HCT116 (cell line): ENCODE data around the gene DMAC1. TPM values are rescaled to one million over a fixed set of nuclear protein-coding genes. Genes with fewer than 3 reads are reported as not detected.

Experiments
- ATAC-seq: fragments of 200-7000 bp; cut with Tn5 transposase; 2 replicates; pipeline ENCODE4 v1.9.1; 2020; ENCODE audit warnings: mild to moderate bottlenecking, moderate library complexity
- BruUV-seq: library from RNA; stranded (reverse); fragments of 400-500 nt; replicated peaks from 2 replicates; lab custom pipeline; 2021; lab: Mats Ljungman, UMichigan
- CTCF ChIA-PET: fragments of 300-600 bp; sonication (Branson Sonifier 250); formaldehyde crosslinking; loops from one replicate; lab custom pipeline; 2021; ENCODE audit warnings: antibody characterized with exemption; lab: Charles Lee
- POLR2A ChIA-PET: fragments of 300-600, 350-600 bp; sonication (Branson Sonifier 250); formaldehyde crosslinking; loops from one replicate; lab custom pipeline; 2021; ENCODE audit warnings: antibody characterized with exemption; lab: Charles Lee
- RAD21 ChIA-PET, 2 experiments: fragments of 300-600 bp; sonication (Branson Sonifier 250); formaldehyde crosslinking; loops; one replicate each; lab custom pipeline; 2023; ENCODE audit warnings: low total read pairs in 2 of 2; ENCODE audit not compliant: uncharacterized antibody in 2 of 2, unreplicated experiment in 2 of 2, low non-redundant PET in 1 of 2; lab: Charles Lee
- DNase-seq: peaks from one replicate; pipeline ENCODE4 v3.0.0-alpha.2; 2010; ENCODE audit warnings: low read depth, low spot score
- H2AFZ ChIP-seq: fragments of 200-600 bp; shearing (Covaris generic), sonication (generic); 2 replicates; pipeline ENCODE4 v1.6.1; 2017; ENCODE audit warnings: low read depth, mixed run types, mixed read lengths, antibody characterized with exemption, low read length; ENCODE audit not compliant: poor library complexity, severe bottlenecking
- H3K27ac ChIP-seq: 2 replicates; pipeline ENCODE4 v1.5.1; 2012; ENCODE audit warnings: low read depth, low read length
- H3K27me3 ChIP-seq: fragments of 200-600 bp; sonication (generic); 2 replicates; pipeline ENCODE4 v1.6.1; 2016; ENCODE audit warnings: mixed run types, low read length, mixed read lengths; ENCODE audit not compliant: insufficient read depth
- H3K36me3 ChIP-seq, 2 experiments: fragments of 200-500 bp in 1 of 2; fragments of 200-600 bp in 1 of 2; sonication (Bioruptor generic) in 1 of 2; sonication (generic) in 1 of 2; 2 replicates each; pipeline versions ENCODE4 v1.5.1 to v1.6.1; 2014 to 2016; ENCODE audit warnings: low read length in 2 of 2, inconsistent platforms in 1 of 2, mixed read lengths in 1 of 2, mixed run types in 1 of 2; ENCODE audit not compliant: insufficient read depth in 2 of 2, control insufficient read depth in 1 of 2
- H3K4me1 ChIP-seq, 2 experiments: fragments of 200-600 bp in 1 of 2; sonication (generic) in 1 of 2; 2 replicates each; pipeline versions ENCODE4 v1.5.1 to v1.6.1; 2012 to 2017; ENCODE audit warnings: low read length in 2 of 2, inconsistent platforms in 1 of 2, mild to moderate bottlenecking in 1 of 2, mixed read lengths in 1 of 2, mixed run types in 1 of 2, moderate library complexity in 1 of 2; ENCODE audit not compliant: insufficient read depth in 2 of 2, control insufficient read depth in 1 of 2
- H3K4me2 ChIP-seq: fragments of 200-600 bp; sonication (generic); 2 replicates; pipeline ENCODE4 v1.6.1; 2017; ENCODE audit warnings: mixed run types, low read length, mixed read lengths
- H3K4me3 ChIP-seq, 2 experiments: fragments of 200-600 bp in 1 of 2; sonication (generic) in 1 of 2; replicated peaks in 1 of 2; 2 replicates each; pipeline ENCODE4 v1.5.1; 2011 to 2016; ENCODE audit warnings: low read length in 2 of 2, control low read depth in 1 of 2, low read depth in 1 of 2, mild to moderate bottlenecking in 1 of 2, mixed read lengths in 1 of 2, mixed run types in 1 of 2
- H3K79me2 ChIP-seq: fragments of 200-600 bp; sonication (generic); 2 replicates; pipeline ENCODE4 v1.6.1; 2017; ENCODE audit warnings: mild to moderate bottlenecking, mixed run types, low read length, moderate library complexity, mixed read lengths; ENCODE audit not compliant: insufficient read depth
- H3K9ac ChIP-seq: fragments of 200-600 bp; sonication (generic); 2 replicates; pipeline ENCODE4 v1.6.1; 2016; ENCODE audit warnings: low read length, mixed read lengths
- H3K9me2 ChIP-seq: fragments of 200-600 bp; sonication (generic), shearing (Covaris generic); 2 replicates; pipeline ENCODE4 v1.6.1; 2017; ENCODE audit warnings: mixed run types, mild to moderate bottlenecking, moderate library complexity; ENCODE audit not compliant: insufficient read depth
- H3K9me3 ChIP-seq, 2 experiments: fragments of 200-500 bp in 1 of 2; fragments of 200-600 bp in 1 of 2; sonication (Bioruptor generic) in 1 of 2; sonication (generic) in 1 of 2; 2 replicates each; pipeline ENCODE4 v1.6.1; 2014 to 2017; ENCODE audit warnings: low read length in 2 of 2, mixed read lengths in 2 of 2, inconsistent platforms in 1 of 2, low read depth in 1 of 2, mild to moderate bottlenecking in 1 of 2, mixed run types in 1 of 2, moderate library complexity in 1 of 2; ENCODE audit not compliant: control insufficient read depth in 1 of 2, insufficient read depth in 1 of 2
- H4K20me1 ChIP-seq: fragments of 200-600 bp; sonication (generic), shearing (Covaris generic); 2 replicates; pipeline ENCODE4 v1.6.1; 2017; ENCODE audit warnings: mixed run types, mild to moderate bottlenecking, moderate library complexity; ENCODE audit not compliant: insufficient read depth
- CEBPB ChIP-seq: IDR thresholded peaks from 2 replicates; pipeline ENCODE4 v1.6.1; 2012; ENCODE audit warnings: low read depth
- EGR1 ChIP-seq: IDR thresholded peaks from 2 replicates; pipeline ENCODE4 v1.6.1; 2012; ENCODE audit warnings: low read depth
- ELF1 ChIP-seq: IDR thresholded peaks from 2 replicates; pipeline ENCODE4 v1.6.1; 2012; ENCODE audit warnings: low read depth, borderline replicate concordance
- EZH2 ChIP-seq: fragments of 200-600 bp; sonication (generic); IDR thresholded peaks from 2 replicates; pipeline ENCODE4 v1.6.1; 2017; ENCODE audit warnings: antibody characterized with exemption, mixed run types
- EZH2phosphoT487 ChIP-seq: fragments of 200-600 bp; IDR thresholded peaks from 2 replicates; pipeline ENCODE4 v1.6.1; 2018; ENCODE audit warnings: antibody characterized with exemption, borderline replicate concordance
- FOSL1 ChIP-seq: IDR thresholded peaks from 2 replicates; pipeline ENCODE4 v1.6.1; 2012; ENCODE audit warnings: low read depth
- POLR2A ChIP-seq: IDR thresholded peaks from 2 replicates; pipeline ENCODE4 v1.7.0; 2011; ENCODE audit warnings: borderline replicate concordance; ENCODE audit not compliant: insufficient read depth, insufficient read length; ENCODE audit errors: extremely low read depth
- POLR2AphosphoS5 ChIP-seq: IDR thresholded peaks from 2 replicates; pipeline ENCODE4 v1.6.1; 2011; ENCODE audit warnings: mild to moderate bottlenecking, low read depth, low read length, moderate library complexity
- RAD21 ChIP-seq: IDR thresholded peaks from 2 replicates; pipeline ENCODE4 v1.6.1; 2012; ENCODE audit warnings: low read depth, mild to moderate bottlenecking
- SIN3A ChIP-seq: IDR thresholded peaks from 2 replicates; pipeline ENCODE4 v1.6.1; 2012; ENCODE audit warnings: low read depth
- SP1 ChIP-seq: IDR thresholded peaks from 2 replicates; pipeline ENCODE4 v1.6.1; 2012; ENCODE audit warnings: low read depth
- SRF ChIP-seq: IDR thresholded peaks from 2 replicates; pipeline ENCODE4 v1.6.1; 2012; ENCODE audit warnings: low read depth
- TCF7L2 ChIP-seq: IDR thresholded peaks from 2 replicates; pipeline ENCODE4 v1.7.0; 2011; ENCODE audit warnings: borderline replicate concordance, inconsistent platforms; ENCODE audit not compliant: insufficient read depth, insufficient read length; ENCODE audit errors: extremely low read depth
- YY1 ChIP-seq: IDR thresholded peaks from 2 replicates; pipeline ENCODE4 v1.6.1; 2011; ENCODE audit warnings: low read length, low read depth, moderate library complexity, mild to moderate bottlenecking; ENCODE audit not compliant: insufficient replicate concordance; ENCODE audit errors: extremely low read depth
- ZNF274 ChIP-seq: fragments of 200-500 bp; sonication (Bioruptor generic); IDR thresholded peaks from 2 replicates; pipeline ENCODE4 v1.6.1; 2014; ENCODE audit warnings: mild to moderate bottlenecking, low read depth, low read length, inconsistent platforms
- intact Hi-C: fragments of 100-400 bp; cut with micrococcal nuclease; formaldehyde crosslinking; loops from 2 replicates; pipeline ENCODE4 v1.10.0; 2022
- total RNA-seq: library from RNA; stranded (reverse); gene quantifications from one replicate; pipeline ENCODE4 v1.2.1, GENCODE V29; 2021; ENCODE audit not compliant: unreplicated experiment
- TF ChIP-seq, protein P1 (sequence below): IDR thresholded peaks from 2 replicates; pipeline ENCODE4 v1.6.1; 2011; ENCODE audit warnings: mild to moderate bottlenecking, low read length, moderate library complexity; ENCODE audit not compliant: insufficient replicate concordance; ENCODE audit errors: extremely low read depth
- TF ChIP-seq, protein P2 (sequence below): IDR thresholded peaks from 2 replicates; pipeline ENCODE4 v1.6.1; 2012; ENCODE audit warnings: low read depth
- TF ChIP-seq, protein P3 (sequence below): IDR thresholded peaks from 2 replicates; pipeline ENCODE4 v1.6.1; 2012

DMAC1 gene
- total RNA-seq, 1 experiment from 2014 or later: 39.1 TPM

DNA sequence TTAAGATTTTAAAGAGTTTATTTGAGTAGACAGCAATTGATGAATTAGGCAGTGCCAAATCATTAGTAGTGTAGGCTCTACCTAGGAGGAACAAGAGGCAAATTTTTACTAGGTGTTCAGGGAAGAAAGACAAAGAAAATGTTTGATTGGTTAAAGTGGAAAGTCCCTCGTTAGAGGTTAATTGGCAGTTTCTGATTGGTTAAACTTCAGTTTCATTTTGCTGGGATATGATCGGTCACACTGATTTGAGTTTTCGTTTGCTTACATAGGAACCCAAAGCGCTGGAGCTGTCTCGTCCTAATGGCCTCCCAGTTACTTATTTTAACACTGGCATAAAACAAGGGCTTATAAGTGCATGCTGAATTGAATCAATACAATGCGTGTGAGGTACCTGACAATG is 15.1 kb downstream of the DMAC1 start:
- Histone ChIP-seq H3K79me2 (no peaks in the 10 kb centered on the region), H3K27ac (no peak overlapping the region), H3K4me1 (no peaks in the 10 kb centered on the region), H4K20me1 (no peaks in the 10 kb centered on the region), H3K9ac (no peak overlapping the region), H3K9me2 (no peaks in the 10 kb centered on the region), H3K4me3 (no peak overlapping the region), H3K4me2 (no peak overlapping the region), H3K27me3 (no peaks in the 10 kb centered on the region), H3K36me3 (no peaks in the 10 kb centered on the region), H3K9me3 (no peaks in the 10 kb centered on the region), H2AFZ (no peak overlapping the region)
- no TSS peak for BruUV-seq
- ChIA-PET CTCF (no interaction called here), RAD21 (no interaction called here), POLR2A (no interaction called here)
- DNase-seq: no peak
- no peak for ATAC-seq
- intact Hi-C loops: no loop called here
- TF ChIP-seq SRF: no peak
- TF ChIP-seq ZNF274: no peak
- TF ChIP-seq YY1: no peak
- TF ChIP-seq SP1: no peak
- no peak for TF ChIP-seq CEBPB
- no peak for TF ChIP-seq EZH2phosphoT487
- TF ChIP-seq, protein P1, sequence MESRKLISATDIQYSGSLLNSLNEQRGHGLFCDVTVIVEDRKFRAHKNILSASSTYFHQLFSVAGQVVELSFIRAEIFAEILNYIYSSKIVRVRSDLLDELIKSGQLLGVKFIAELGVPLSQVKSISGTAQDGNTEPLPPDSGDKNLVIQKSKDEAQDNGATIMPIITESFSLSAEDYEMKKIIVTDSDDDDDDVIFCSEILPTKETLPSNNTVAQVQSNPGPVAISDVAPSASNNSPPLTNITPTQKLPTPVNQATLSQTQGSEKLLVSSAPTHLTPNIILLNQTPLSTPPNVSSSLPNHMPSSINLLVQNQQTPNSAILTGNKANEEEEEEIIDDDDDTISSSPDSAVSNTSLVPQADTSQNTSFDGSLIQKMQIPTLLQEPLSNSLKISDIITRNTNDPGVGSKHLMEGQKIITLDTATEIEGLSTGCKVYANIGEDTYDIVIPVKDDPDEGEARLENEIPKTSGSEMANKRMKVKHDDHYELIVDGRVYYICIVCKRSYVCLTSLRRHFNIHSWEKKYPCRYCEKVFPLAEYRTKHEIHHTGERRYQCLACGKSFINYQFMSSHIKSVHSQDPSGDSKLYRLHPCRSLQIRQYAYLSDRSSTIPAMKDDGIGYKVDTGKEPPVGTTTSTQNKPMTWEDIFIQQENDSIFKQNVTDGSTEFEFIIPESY: no peak
- no peak for TF ChIP-seq TCF7L2
- TF ChIP-seq POLR2AphosphoS5: no peak
- TF ChIP-seq ELF1: no peak
- no peak for TF ChIP-seq POLR2A
- no peak for TF ChIP-seq FOSL1
- no peak for TF ChIP-seq SIN3A
- TF ChIP-seq EZH2: no peak
- TF ChIP-seq RAD21: no peak
- no peak for TF ChIP-seq EGR1
- TF ChIP-seq, protein P2, sequence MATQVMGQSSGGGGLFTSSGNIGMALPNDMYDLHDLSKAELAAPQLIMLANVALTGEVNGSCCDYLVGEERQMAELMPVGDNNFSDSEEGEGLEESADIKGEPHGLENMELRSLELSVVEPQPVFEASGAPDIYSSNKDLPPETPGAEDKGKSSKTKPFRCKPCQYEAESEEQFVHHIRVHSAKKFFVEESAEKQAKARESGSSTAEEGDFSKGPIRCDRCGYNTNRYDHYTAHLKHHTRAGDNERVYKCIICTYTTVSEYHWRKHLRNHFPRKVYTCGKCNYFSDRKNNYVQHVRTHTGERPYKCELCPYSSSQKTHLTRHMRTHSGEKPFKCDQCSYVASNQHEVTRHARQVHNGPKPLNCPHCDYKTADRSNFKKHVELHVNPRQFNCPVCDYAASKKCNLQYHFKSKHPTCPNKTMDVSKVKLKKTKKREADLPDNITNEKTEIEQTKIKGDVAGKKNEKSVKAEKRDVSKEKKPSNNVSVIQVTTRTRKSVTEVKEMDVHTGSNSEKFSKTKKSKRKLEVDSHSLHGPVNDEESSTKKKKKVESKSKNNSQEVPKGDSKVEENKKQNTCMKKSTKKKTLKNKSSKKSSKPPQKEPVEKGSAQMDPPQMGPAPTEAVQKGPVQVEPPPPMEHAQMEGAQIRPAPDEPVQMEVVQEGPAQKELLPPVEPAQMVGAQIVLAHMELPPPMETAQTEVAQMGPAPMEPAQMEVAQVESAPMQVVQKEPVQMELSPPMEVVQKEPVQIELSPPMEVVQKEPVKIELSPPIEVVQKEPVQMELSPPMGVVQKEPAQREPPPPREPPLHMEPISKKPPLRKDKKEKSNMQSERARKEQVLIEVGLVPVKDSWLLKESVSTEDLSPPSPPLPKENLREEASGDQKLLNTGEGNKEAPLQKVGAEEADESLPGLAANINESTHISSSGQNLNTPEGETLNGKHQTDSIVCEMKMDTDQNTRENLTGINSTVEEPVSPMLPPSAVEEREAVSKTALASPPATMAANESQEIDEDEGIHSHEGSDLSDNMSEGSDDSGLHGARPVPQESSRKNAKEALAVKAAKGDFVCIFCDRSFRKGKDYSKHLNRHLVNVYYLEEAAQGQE: no peak
- TF ChIP-seq, protein P3, sequence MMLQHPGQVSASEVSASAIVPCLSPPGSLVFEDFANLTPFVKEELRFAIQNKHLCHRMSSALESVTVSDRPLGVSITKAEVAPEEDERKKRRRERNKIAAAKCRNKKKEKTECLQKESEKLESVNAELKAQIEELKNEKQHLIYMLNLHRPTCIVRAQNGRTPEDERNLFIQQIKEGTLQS: no peak
